ENCODE data around the gene MCHR1. TPM values are rescaled to one million over a fixed set of nuclear protein-coding genes. Genes with fewer than 3 reads are reported as not detected.

MCHR1 gene
- total and polyA plus RNA-seq, 2 experiments from 2014 or later: 0.91 to 2.4 TPM

DNA sequence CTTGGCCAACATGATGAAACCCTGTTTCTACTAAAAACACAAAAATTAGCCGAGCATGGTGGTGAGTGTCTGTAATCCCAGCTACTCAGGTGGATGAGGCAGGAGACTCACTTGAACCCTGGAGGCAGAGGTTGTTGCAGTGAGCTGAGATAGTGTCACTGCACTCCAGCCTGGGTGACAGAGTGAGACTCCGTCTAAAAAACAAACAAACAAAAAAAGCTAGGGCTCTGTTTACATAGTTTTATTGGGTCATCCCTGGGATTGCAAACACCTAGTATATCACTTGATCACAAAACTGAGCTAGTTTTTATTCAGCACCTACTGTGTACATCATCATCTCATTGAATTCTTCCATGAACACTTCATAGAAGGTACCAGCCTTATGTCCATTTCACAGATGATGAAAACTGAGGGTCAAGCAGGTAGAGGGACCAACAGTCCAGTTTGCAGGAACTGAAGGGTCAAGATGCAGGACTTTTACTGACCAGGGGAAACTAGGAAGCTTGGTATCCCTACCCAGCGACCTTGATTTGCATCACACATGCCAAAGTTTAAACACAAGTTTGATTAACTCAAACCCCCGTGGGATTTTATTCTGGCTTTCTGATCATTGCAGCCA is 33.6 kb upstream of the MCHR1 start:
- Histone ChIP-seq H3K79me2 (replicated peaks; ENCODE audit: insufficient read depth) (no peaks in the 10 kb centered on the region), H3K4me3 (no peak overlapping the region), H3F3A (replicated peaks; ENCODE audit: low read depth) (0 out of 2 replicates have a peak, but pooled peaks cover 4% of the 10 kb centered on the region), H3K27me3 (ENCODE audit: insufficient read depth) (no peaks in the 10 kb centered on the region), H4K20me1 (replicated peaks; ENCODE audit: insufficient read depth) (no peaks in the 10 kb centered on the region), H3K4me1 (ENCODE audit: insufficient read depth) (no peaks in the 10 kb centered on the region), H3K4me2 (no peak overlapping the region), H3K9me2 (ENCODE audit: insufficient read depth) (no peaks in the 10 kb centered on the region), H2AFZ (no peak overlapping the region), H3K36me3 (ENCODE audit: insufficient read depth) (no peaks in the 10 kb centered on the region), H3K27ac (ENCODE audit: low read depth) (no peak overlapping the region)
- DNase-seq (ENCODE audit: low spot score): no peak
- Mint-ChIP-seq H3K27ac (no peak overlapping the region), H3K36me3 (ENCODE audit: low read depth) (no peaks in the 10 kb centered on the region), H3K4me3 (no peak overlapping the region), H3K9me3 (no peaks in the 10 kb centered on the region), H3K4me1 (no peaks in the 10 kb centered on the region; the same call in 1 of the 3 replicates), H3K27me3 (ENCODE audit: insufficient read depth, low read depth, poor library complexity) (peaks cover 8% of the 10 kb centered on the region)
- no peak for ATAC-seq
- TF ChIP-seq STAT1 (IDR thresholded peaks at IDR 0.05; ENCODE audit: unreplicated experiment) (no peak), CREB1 (CRISPR knock-in tag; IDR thresholded peaks at IDR 0.05; ENCODE audit: low read depth) (no peak)

GRCh38 chr22:40648386-40648785 is 30.9 kb upstream of the MCHR1 start:
- H3K4me1 ChIP-seq (ENCODE audit: insufficient read depth): no peaks in the 10 kb centered on the region
- H3K4me3 ChIP-seq: no peak overlapping the region
- no peaks in the 10 kb centered on the region for H3K9me2 ChIP-seq (ENCODE audit: insufficient read depth)
- H3K4me2 ChIP-seq: no peak overlapping the region
- DNase-seq (ENCODE audit: low spot score) (no peak), ATAC-seq (no peak)
- Mint-ChIP-seq H3K27ac (no peak overlapping the region), H3K27me3 (ENCODE audit: insufficient read depth, low read depth, poor library complexity) (peaks cover 12% of the 10 kb centered on the region), H3K4me1 (peaks cover 5% of the 10 kb centered on the region), H3K4me3 (no peak overlapping the region), H3K9me3 (no peaks in the 10 kb centered on the region), H3K36me3 (ENCODE audit: low read depth) (no peaks in the 10 kb centered on the region)
- H2AFZ ChIP-seq: no peak overlapping the region
- H3K79me2 ChIP-seq (replicated peaks; ENCODE audit: insufficient read depth): no peaks in the 10 kb centered on the region
- no peaks in the 10 kb centered on the region for H3K27me3 ChIP-seq (ENCODE audit: insufficient read depth)
- H3K27ac ChIP-seq (ENCODE audit: low read depth): no peak overlapping the region
- 0 out of 2 replicates have a peak, but pooled peaks cover 4% of the 10 kb centered on the region for H3F3A ChIP-seq (replicated peaks; ENCODE audit: low read depth)
- no peaks in the 10 kb centered on the region for H4K20me1 ChIP-seq (replicated peaks; ENCODE audit: insufficient read depth)
- H3K36me3 ChIP-seq (ENCODE audit: insufficient read depth): no peaks in the 10 kb centered on the region
- TF ChIP-seq, protein P1, sequence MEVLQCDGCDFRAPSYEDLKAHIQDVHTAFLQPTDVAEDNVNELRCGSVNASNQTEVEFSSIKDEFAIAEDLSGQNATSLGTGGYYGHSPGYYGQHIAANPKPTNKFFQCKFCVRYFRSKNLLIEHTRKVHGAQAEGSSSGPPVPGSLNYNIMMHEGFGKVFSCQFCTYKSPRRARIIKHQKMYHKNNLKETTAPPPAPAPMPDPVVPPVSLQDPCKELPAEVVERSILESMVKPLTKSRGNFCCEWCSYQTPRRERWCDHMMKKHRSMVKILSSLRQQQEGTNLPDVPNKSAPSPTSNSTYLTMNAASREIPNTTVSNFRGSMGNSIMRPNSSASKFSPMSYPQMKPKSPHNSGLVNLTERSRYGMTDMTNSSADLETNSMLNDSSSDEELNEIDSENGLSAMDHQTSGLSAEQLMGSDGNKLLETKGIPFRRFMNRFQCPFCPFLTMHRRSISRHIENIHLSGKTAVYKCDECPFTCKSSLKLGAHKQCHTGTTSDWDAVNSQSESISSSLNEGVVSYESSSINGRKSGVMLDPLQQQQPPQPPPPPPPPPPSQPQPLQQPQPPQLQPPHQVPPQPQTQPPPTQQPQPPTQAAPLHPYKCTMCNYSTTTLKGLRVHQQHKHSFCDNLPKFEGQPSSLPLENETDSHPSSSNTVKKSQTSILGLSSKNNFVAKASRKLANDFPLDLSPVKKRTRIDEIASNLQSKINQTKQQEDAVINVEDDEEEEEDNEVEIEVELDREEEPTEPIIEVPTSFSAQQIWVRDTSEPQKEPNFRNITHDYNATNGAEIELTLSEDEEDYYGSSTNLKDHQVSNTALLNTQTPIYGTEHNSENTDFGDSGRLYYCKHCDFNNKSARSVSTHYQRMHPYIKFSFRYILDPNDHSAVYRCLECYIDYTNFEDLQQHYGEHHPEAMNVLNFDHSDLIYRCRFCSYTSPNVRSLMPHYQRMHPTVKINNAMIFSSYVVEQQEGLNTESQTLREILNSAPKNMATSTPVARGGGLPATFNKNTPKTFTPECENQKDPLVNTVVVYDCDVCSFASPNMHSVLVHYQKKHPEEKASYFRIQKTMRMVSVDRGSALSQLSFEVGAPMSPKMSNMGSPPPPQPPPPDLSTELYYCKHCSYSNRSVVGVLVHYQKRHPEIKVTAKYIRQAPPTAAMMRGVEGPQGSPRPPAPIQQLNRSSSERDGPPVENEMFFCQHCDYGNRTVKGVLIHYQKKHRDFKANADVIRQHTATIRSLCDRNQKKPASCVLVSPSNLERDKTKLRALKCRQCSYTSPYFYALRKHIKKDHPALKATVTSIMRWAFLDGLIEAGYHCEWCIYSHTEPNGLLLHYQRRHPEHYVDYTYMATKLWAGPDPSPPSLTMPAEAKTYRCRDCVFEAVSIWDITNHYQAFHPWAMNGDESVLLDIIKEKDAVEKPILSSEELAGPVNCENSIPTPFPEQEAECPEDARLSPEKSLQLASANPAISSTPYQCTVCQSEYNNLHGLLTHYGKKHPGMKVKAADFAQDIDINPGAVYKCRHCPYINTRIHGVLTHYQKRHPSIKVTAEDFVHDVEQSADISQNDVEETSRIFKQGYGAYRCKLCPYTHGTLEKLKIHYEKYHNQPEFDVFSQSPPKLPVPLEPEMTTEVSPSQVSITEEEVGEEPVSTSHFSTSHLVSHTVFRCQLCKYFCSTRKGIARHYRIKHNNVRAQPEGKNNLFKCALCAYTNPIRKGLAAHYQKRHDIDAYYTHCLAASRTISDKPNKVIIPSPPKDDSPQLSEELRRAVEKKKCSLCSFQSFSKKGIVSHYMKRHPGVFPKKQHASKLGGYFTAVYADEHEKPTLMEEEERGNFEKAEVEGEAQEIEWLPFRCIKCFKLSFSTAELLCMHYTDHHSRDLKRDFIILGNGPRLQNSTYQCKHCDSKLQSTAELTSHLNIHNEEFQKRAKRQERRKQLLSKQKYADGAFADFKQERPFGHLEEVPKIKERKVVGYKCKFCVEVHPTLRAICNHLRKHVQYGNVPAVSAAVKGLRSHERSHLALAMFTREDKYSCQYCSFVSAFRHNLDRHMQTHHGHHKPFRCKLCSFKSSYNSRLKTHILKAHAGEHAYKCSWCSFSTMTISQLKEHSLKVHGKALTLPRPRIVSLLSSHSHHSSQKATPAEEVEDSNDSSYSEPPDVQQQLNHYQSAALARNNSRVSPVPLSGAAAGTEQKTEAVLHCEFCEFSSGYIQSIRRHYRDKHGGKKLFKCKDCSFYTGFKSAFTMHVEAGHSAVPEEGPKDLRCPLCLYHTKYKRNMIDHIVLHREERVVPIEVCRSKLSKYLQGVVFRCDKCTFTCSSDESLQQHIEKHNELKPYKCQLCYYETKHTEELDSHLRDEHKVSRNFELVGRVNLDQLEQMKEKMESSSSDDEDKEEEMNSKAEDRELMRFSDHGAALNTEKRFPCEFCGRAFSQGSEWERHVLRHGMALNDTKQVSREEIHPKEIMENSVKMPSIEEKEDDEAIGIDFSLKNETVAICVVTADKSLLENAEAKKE (CRISPR knock-in tag; IDR thresholded peaks at IDR 0.05): no peak
- TF ChIP-seq CTCF (conservative IDR thresholded peaks at IDR 0.05; ENCODE audit: low read depth in 2 of 2) (no peak), POLR2AphosphoS5 (IDR thresholded peaks at IDR 0.05; ENCODE audit: low read depth) (no peak), ZNF114 (CRISPR knock-in tag; IDR thresholded peaks at IDR 0.05) (no peak), EZH2 (IDR thresholded peaks at IDR 0.05; ENCODE audit: low read depth, unreplicated experiment) (no peak), CREB1 (CRISPR knock-in tag; IDR thresholded peaks at IDR 0.05; ENCODE audit: low read depth) (no peak)
- TF ChIP-seq, protein P2, sequence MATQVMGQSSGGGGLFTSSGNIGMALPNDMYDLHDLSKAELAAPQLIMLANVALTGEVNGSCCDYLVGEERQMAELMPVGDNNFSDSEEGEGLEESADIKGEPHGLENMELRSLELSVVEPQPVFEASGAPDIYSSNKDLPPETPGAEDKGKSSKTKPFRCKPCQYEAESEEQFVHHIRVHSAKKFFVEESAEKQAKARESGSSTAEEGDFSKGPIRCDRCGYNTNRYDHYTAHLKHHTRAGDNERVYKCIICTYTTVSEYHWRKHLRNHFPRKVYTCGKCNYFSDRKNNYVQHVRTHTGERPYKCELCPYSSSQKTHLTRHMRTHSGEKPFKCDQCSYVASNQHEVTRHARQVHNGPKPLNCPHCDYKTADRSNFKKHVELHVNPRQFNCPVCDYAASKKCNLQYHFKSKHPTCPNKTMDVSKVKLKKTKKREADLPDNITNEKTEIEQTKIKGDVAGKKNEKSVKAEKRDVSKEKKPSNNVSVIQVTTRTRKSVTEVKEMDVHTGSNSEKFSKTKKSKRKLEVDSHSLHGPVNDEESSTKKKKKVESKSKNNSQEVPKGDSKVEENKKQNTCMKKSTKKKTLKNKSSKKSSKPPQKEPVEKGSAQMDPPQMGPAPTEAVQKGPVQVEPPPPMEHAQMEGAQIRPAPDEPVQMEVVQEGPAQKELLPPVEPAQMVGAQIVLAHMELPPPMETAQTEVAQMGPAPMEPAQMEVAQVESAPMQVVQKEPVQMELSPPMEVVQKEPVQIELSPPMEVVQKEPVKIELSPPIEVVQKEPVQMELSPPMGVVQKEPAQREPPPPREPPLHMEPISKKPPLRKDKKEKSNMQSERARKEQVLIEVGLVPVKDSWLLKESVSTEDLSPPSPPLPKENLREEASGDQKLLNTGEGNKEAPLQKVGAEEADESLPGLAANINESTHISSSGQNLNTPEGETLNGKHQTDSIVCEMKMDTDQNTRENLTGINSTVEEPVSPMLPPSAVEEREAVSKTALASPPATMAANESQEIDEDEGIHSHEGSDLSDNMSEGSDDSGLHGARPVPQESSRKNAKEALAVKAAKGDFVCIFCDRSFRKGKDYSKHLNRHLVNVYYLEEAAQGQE (IDR thresholded peaks at IDR 0.05; ENCODE audit: unreplicated experiment): no peak

Data from GM23338 (cell line).